GM23338 (cell line): ENCODE measurements around the gene CLNK. TPM values are rescaled to one million over a fixed set of nuclear protein-coding genes. Genes with fewer than 3 reads are reported as not detected.

Experiments
- ATAC-seq: fragments of 200-7000 bp; cut with Tn5 transposase; 3 replicates; pipeline ENCODE4 v1.9.1; 2020
- DNase-seq: peaks from one replicate; pipeline ENCODE4 v3.0.0-alpha.2; 2015; ENCODE audit warnings: low spot score
- H2AFZ ChIP-seq: fragments of 200-600 bp; sonication (generic); 2 replicates; pipeline ENCODE4 v1.8.0; 2016; ENCODE audit warnings: antibody characterized with exemption, mild to moderate bottlenecking, moderate library complexity
- H3F3A ChIP-seq: fragments of 200-600 bp; sonication (generic); replicated peaks from 2 replicates; pipeline ENCODE4 v1.8.0; 2017; ENCODE audit warnings: antibody characterized with exemption, mixed run types, low read depth
- H3K27ac ChIP-seq: fragments of 200-600 bp; sonication (generic); 2 replicates; pipeline ENCODE4 v1.6.1; 2016; ENCODE audit warnings: low read depth
- H3K27me3 ChIP-seq: fragments of 200-600 bp; sonication (generic); 2 replicates; pipeline ENCODE4 v1.8.0; 2016; ENCODE audit warnings: mild to moderate bottlenecking, mixed run types, moderate library complexity; ENCODE audit not compliant: insufficient read depth
- H3K36me3 ChIP-seq: fragments of 200-600 bp; sonication (generic); 2 replicates; pipeline ENCODE4 v1.8.0; 2016; ENCODE audit warnings: mild to moderate bottlenecking; ENCODE audit not compliant: insufficient read depth
- H3K4me1 ChIP-seq: fragments of 200-600 bp; sonication (generic); 2 replicates; pipeline ENCODE4 v1.8.0; 2016; ENCODE audit warnings: mild to moderate bottlenecking, moderate library complexity; ENCODE audit not compliant: insufficient read depth
- H3K4me2 ChIP-seq: fragments of 200-600 bp; sonication (generic); 2 replicates; pipeline ENCODE4 v1.7.1; 2017; ENCODE audit warnings: mixed run types
- H3K4me3 ChIP-seq: fragments of 200-600 bp; sonication (generic); 2 replicates; pipeline ENCODE4 v1.6.1; 2016; ENCODE audit warnings: mixed run types
- H3K79me2 ChIP-seq: fragments of 200-600 bp; sonication (generic); replicated peaks from 2 replicates; pipeline ENCODE4 v1.8.0; 2017; ENCODE audit warnings: mild to moderate bottlenecking; ENCODE audit not compliant: insufficient read depth
- H3K9me2 ChIP-seq: fragments of 200-600 bp; sonication (generic); 2 replicates; pipeline ENCODE4 v1.8.0; 2017; ENCODE audit not compliant: insufficient read depth
- H4K20me1 ChIP-seq: fragments of 200-600 bp; sonication (generic); replicated peaks from 2 replicates; pipeline ENCODE4 v1.8.0; 2017; ENCODE audit warnings: mild to moderate bottlenecking; ENCODE audit not compliant: insufficient read depth
- H3K27ac Mint-ChIP-seq: 2 replicates; pipeline ENCODE4 v1.8.0; 2020; ENCODE audit warnings: inconsistent platforms, mild to moderate bottlenecking, moderate library complexity, mixed read lengths
- H3K27me3 Mint-ChIP-seq: 3 replicates; pipeline ENCODE4 v1.8.0; 2022; ENCODE audit warnings: low read depth, mild to moderate bottlenecking, moderate library complexity, mixed read lengths, inconsistent platforms; ENCODE audit not compliant: insufficient read depth, poor library complexity
- H3K36me3 Mint-ChIP-seq: 3 replicates; pipeline ENCODE4 v1.8.0; 2021; ENCODE audit warnings: low read depth, mild to moderate bottlenecking, inconsistent platforms, moderate library complexity, mixed read lengths
- H3K4me1 Mint-ChIP-seq: 3 replicates; pipeline ENCODE4 v1.8.0; 2020; ENCODE audit warnings: mild to moderate bottlenecking, inconsistent platforms, mixed read lengths
- H3K4me3 Mint-ChIP-seq: 3 replicates; pipeline ENCODE4 v1.8.0; 2021; ENCODE audit warnings: moderate library complexity, mild to moderate bottlenecking, inconsistent platforms, mixed read lengths
- H3K9me3 Mint-ChIP-seq: 3 replicates; pipeline ENCODE4 v1.8.0; 2020; ENCODE audit warnings: moderate library complexity, mild to moderate bottlenecking, inconsistent platforms, mixed read lengths
- CREB1 ChIP-seq: fragments of 250-450 bp; sonication (Bioruptor Pico); IDR thresholded peaks from 2 replicates; pipeline ENCODE4 v1.5.0; 2020; ENCODE audit warnings: low read depth, mild to moderate bottlenecking, moderate library complexity
- EZH2 ChIP-seq: fragments of 200-600 bp; sonication (generic); IDR thresholded peaks from one replicate; pipeline ENCODE4 v1.8.0; 2017; ENCODE audit warnings: antibody characterized with exemption, mild to moderate bottlenecking, low read depth; ENCODE audit not compliant: unreplicated experiment
- EZH2phosphoT487 ChIP-seq: fragments of 200-600 bp; sonication (generic); IDR thresholded peaks from one replicate; pipeline ENCODE4 v1.8.1; 2018; ENCODE audit warnings: antibody characterized with exemption; ENCODE audit not compliant: unreplicated experiment
- POLR2AphosphoS5 ChIP-seq: IDR thresholded peaks from 2 replicates; pipeline ENCODE4 v1.6.1; 2016; ENCODE audit warnings: antibody characterized with exemption, low read depth
- STAT1 ChIP-seq: IDR thresholded peaks from one replicate; pipeline ENCODE4 v1.6.1; 2016; ENCODE audit warnings: antibody characterized with exemption; ENCODE audit not compliant: unreplicated experiment
- ZNF331 ChIP-seq: fragments of 250-450 bp; sonication (Bioruptor Pico); IDR thresholded peaks from 2 replicates; pipeline ENCODE4 v1.5.0; 2020; ENCODE audit warnings: low read depth, mild to moderate bottlenecking, moderate library complexity
- polyA plus RNA-seq: library from polyadenylated mRNA; unstranded; fragments of >200 nt; fragmentation: Nextera tagmentation; extraction: Ambion mirVana; gene quantifications from 2 replicates; pipeline ENCODE4 v1.2.1, GENCODE V29; 2016
- total RNA-seq: library from RNA; depleted of rRNA; stranded (reverse); fragments of >200 nt; shearing (Covaris generic); gene quantifications from 2 replicates; pipeline ENCODE4 v1.2.3, GENCODE V29; 2014
- TF ChIP-seq, protein P1 (sequence below), 2 experiments: fragments of 200-600 bp in 1 of 2; sonication (generic) in 1 of 2; conservative IDR thresholded peaks; 2 replicates each; pipeline versions ENCODE4 v1.5.1 to v1.6.1; 2016 to 2017; ENCODE audit warnings: antibody characterized with exemption in 2 of 2, low read depth in 2 of 2, mild to moderate bottlenecking in 2 of 2, moderate library complexity in 1 of 2
- TF ChIP-seq, protein P2 (sequence below): IDR thresholded peaks from one replicate; pipeline ENCODE4 v1.6.1; 2018; ENCODE audit warnings: antibody characterized with exemption; ENCODE audit not compliant: unreplicated experiment

CLNK gene
- total and polyA plus RNA-seq, 2 experiments from 2014 or later: not detected

DNA sequence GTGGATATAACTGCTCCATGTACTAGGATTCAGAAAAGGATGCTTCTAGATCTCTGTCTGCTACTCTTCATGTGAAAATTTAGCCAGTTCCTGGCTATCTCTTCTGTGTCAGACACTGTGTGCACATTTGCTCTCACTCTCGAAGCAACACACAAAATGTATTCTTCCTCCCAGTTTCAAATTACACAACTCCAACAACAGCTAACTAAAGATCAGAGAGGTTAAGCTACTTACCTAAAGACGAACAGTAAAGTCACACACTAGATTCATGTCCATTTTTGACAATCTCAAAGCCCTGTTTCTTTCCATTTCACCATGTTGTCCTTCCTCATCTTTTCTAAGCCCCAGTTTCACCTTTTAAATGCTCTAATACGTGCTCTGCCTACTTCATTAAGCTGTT, 2.2 kb downstream of the CLNK start:
- no peak overlapping the region for H3K4me3 ChIP-seq
- no peak for DNase-seq
- no peak overlapping the region for H3K4me2 ChIP-seq
- H4K20me1 ChIP-seq: no peaks in the 10 kb centered on the region
- H3K36me3 ChIP-seq: no peaks in the 10 kb centered on the region
- TF ChIP-seq ZNF331: no peak
- no peak for TF ChIP-seq STAT1
- TF ChIP-seq POLR2AphosphoS5: no peak
- TF ChIP-seq, protein P1, sequence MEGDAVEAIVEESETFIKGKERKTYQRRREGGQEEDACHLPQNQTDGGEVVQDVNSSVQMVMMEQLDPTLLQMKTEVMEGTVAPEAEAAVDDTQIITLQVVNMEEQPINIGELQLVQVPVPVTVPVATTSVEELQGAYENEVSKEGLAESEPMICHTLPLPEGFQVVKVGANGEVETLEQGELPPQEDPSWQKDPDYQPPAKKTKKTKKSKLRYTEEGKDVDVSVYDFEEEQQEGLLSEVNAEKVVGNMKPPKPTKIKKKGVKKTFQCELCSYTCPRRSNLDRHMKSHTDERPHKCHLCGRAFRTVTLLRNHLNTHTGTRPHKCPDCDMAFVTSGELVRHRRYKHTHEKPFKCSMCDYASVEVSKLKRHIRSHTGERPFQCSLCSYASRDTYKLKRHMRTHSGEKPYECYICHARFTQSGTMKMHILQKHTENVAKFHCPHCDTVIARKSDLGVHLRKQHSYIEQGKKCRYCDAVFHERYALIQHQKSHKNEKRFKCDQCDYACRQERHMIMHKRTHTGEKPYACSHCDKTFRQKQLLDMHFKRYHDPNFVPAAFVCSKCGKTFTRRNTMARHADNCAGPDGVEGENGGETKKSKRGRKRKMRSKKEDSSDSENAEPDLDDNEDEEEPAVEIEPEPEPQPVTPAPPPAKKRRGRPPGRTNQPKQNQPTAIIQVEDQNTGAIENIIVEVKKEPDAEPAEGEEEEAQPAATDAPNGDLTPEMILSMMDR (conservative IDR thresholded peaks at IDR 0.05; ENCODE audit: low read depth in 2 of 2): no peak
- TF ChIP-seq CREB1 (CRISPR knock-in tag): no peak
- no peak for TF ChIP-seq EZH2
- TF ChIP-seq EZH2phosphoT487: no peak
- H3K27me3 Mint-ChIP-seq: no peaks in the 10 kb centered on the region
- peaks cover 4% of the 10 kb centered on the region; the same call in 2 of the 3 replicates for H3K4me1 Mint-ChIP-seq
- no peaks in the 10 kb centered on the region; the same call in 2 of the 3 replicates for H3K9me3 Mint-ChIP-seq
- no peak overlapping the region for H3K27ac Mint-ChIP-seq
- H3K79me2 ChIP-seq: no peaks in the 10 kb centered on the region
- no peaks in the 10 kb centered on the region for H3K36me3 Mint-ChIP-seq
- no peaks in the 10 kb centered on the region for H3K27me3 ChIP-seq
- H3F3A ChIP-seq: no peaks in the 10 kb centered on the region
- no peak for ATAC-seq
- no peak overlapping the region for H2AFZ ChIP-seq
- H3K9me2 ChIP-seq: 0 out of 2 replicates have a peak, but pooled peaks cover 9% of the 10 kb centered on the region
- no peaks in the 10 kb centered on the region for H3K4me1 ChIP-seq
- H3K4me3 Mint-ChIP-seq: no peak overlapping the region
- no peak overlapping the region for H3K27ac ChIP-seq

- no peaks in the 10 kb centered on the region for H3K4me1 Mint-ChIP-seq
- H3K27ac ChIP-seq: no peak overlapping the region
- no peak for ATAC-seq
These were observed 6.6 kb downstream of the CLNK start for GRCh38 chr4:10677796-10678497.

More at GRCh38 chr4:10677796-10678497, 6.6 kb downstream of the CLNK start:
- Mint-ChIP-seq H3K4me3 (no peak overlapping the region), H3K36me3 (no peaks in the 10 kb centered on the region), H3K9me3 (no peaks in the 10 kb centered on the region; the same call in 2 of the 3 replicates), H3K27me3 (no peaks in the 10 kb centered on the region), H3K27ac (no peak overlapping the region)
- Histone ChIP-seq H3K4me3 (no peak overlapping the region), H3K27me3 (no peaks in the 10 kb centered on the region), H3K4me1 (no peaks in the 10 kb centered on the region), H3F3A (no peaks in the 10 kb centered on the region), H3K36me3 (no peaks in the 10 kb centered on the region), H2AFZ (no peak overlapping the region), H3K9me2 (no peaks in the 10 kb centered on the region), H3K79me2 (no peaks in the 10 kb centered on the region), H4K20me1 (no peaks in the 10 kb centered on the region), H3K4me2 (no peak overlapping the region)
- DNase-seq: no peak
- no peak for TF ChIP-seq ZNF331
- no peak for TF ChIP-seq EZH2phosphoT487
- TF ChIP-seq, protein P2, sequence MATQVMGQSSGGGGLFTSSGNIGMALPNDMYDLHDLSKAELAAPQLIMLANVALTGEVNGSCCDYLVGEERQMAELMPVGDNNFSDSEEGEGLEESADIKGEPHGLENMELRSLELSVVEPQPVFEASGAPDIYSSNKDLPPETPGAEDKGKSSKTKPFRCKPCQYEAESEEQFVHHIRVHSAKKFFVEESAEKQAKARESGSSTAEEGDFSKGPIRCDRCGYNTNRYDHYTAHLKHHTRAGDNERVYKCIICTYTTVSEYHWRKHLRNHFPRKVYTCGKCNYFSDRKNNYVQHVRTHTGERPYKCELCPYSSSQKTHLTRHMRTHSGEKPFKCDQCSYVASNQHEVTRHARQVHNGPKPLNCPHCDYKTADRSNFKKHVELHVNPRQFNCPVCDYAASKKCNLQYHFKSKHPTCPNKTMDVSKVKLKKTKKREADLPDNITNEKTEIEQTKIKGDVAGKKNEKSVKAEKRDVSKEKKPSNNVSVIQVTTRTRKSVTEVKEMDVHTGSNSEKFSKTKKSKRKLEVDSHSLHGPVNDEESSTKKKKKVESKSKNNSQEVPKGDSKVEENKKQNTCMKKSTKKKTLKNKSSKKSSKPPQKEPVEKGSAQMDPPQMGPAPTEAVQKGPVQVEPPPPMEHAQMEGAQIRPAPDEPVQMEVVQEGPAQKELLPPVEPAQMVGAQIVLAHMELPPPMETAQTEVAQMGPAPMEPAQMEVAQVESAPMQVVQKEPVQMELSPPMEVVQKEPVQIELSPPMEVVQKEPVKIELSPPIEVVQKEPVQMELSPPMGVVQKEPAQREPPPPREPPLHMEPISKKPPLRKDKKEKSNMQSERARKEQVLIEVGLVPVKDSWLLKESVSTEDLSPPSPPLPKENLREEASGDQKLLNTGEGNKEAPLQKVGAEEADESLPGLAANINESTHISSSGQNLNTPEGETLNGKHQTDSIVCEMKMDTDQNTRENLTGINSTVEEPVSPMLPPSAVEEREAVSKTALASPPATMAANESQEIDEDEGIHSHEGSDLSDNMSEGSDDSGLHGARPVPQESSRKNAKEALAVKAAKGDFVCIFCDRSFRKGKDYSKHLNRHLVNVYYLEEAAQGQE: no peak
- TF ChIP-seq STAT1: no peak
- TF ChIP-seq, protein P1 (conservative IDR thresholded peaks at IDR 0.05; ENCODE audit: low read depth in 2 of 2): no peak
